Vagina (tissue), 2 donors: ENCODE results near the gene RET. TPM values are rescaled to one million over a fixed set of nuclear protein-coding genes. Genes with fewer than 3 reads are reported as not detected.

Experiments
- DNase-seq, 2 donors: peaks; one replicate each; pipeline ENCODE4 v3.0.0-alpha.2; 2017; ENCODE audit errors: extremely low spot score in 2 of 2
- H3K27ac ChIP-seq: fragments of 200-600 bp; sonication (generic); one replicate; pipeline ENCODE4 v1.5.1; 2019
- H3K27me3 ChIP-seq: fragments of 200-600 bp; sonication (generic); one replicate; pipeline ENCODE4 v1.5.1; 2019
- H3K36me3 ChIP-seq, 2 donors: fragments of 200-600 bp; sonication (generic); one replicate each; pipeline ENCODE4 v1.5.1; 2017 to 2019
- H3K4me1 ChIP-seq: fragments of 200-600 bp; sonication (generic); one replicate; pipeline ENCODE4 v1.5.1; 2019
- H3K4me3 ChIP-seq, 2 donors: fragments of 200-600 bp; sonication (generic); 1 replicate in 1 of 2; 2 replicates in 1 of 2; pipeline ENCODE4 v1.5.1; 2016 to 2019
- H3K9me3 ChIP-seq: fragments of 200-600 bp; sonication (generic); one replicate; pipeline ENCODE4 v1.5.1; 2019
- CTCF ChIP-seq, 3 experiments: fragments of 450-650 bp in 2 of 3; fragments of 200-600 bp in 1 of 3; sonication (generic) in 1 of 3; IDR thresholded peaks; one replicate each; pipeline ENCODE4 v1.5.1; 2017 to 2019; ENCODE audit warnings: antibody characterized with exemption in 3 of 3, mild to moderate bottlenecking in 2 of 3, moderate library complexity in 2 of 3
- POLR2A ChIP-seq, 2 donors: fragments of 450-650 bp; IDR thresholded peaks; one replicate each; pipeline ENCODE4 v1.6.1; 2017; ENCODE audit warnings: antibody characterized with exemption in 2 of 2, mild to moderate bottlenecking in 2 of 2, moderate library complexity in 2 of 2
- POLR2AphosphoS5 ChIP-seq, 2 donors: sonication (generic); formaldehyde crosslinking; IDR thresholded peaks; one replicate each; pipeline ENCODE4 v1.9.0; 2017; ENCODE audit warnings: antibody characterized with exemption in 2 of 2, mild to moderate bottlenecking in 2 of 2, low read depth in 1 of 2; ENCODE audit not compliant: insufficient read depth in 1 of 2
- intact Hi-C: fragments of 100-400 bp; cut with DNase I; formaldehyde crosslinking; loops from one replicate; pipeline ENCODE4 v1.15.1; 2023
- total RNA-seq: library from RNA; depleted of rRNA; stranded (reverse); fragments of >200 nt; gene quantifications from one replicate; pipeline ENCODE4 v1.2.3, GENCODE V29; 2016

The RET gene
- total RNA-seq, 1 donor from 2014 or later = 7.9 TPM

- TF ChIP-seq POLR2A (IDR thresholded peaks at IDR 0.05) = no peak
- TF ChIP-seq POLR2AphosphoS5 (IDR thresholded peaks at IDR 0.05; ENCODE audit: insufficient read depth in 1 of 2, low read depth in 1 of 2) = no peak
- no peak for TF ChIP-seq CTCF (IDR thresholded peaks at IDR 0.05)
- intact Hi-C loops = no loop called here
- no peak for DNase-seq
- H3K27me3 ChIP-seq = no peaks in the 10 kb centered on the region
- H3K4me1 ChIP-seq = peaks cover 11% of the 10 kb centered on the region
- no peak overlapping the region for H3K27ac ChIP-seq
- no peaks in the 10 kb centered on the region for H3K9me3 ChIP-seq
- no peak overlapping the region for H3K4me3 ChIP-seq
- H3K36me3 ChIP-seq = no peaks in the 10 kb centered on the region
Observed at GRCh38 chr10:43151371-43151770, 74.5 kb downstream of the RET start.

- Histone ChIP-seq H3K4me1 (peaks cover 11% of the 10 kb centered on the region), H3K27me3 (no peaks in the 10 kb centered on the region), H3K36me3 (no peaks in the 10 kb centered on the region), H3K9me3 (no peaks in the 10 kb centered on the region), H3K27ac (no peak overlapping the region), H3K4me3 (no peak overlapping the region)
- TF ChIP-seq POLR2A (IDR thresholded peaks at IDR 0.05) (no peak), POLR2AphosphoS5 (IDR thresholded peaks at IDR 0.05; ENCODE audit: insufficient read depth in 1 of 2, low read depth in 1 of 2) (no peak), CTCF (IDR thresholded peaks at IDR 0.05) (no peak)
- intact Hi-C loops = no loop called here
- no peak for DNase-seq
Observed at GRCh38 chr10:43153901-43154300, 77.0 kb downstream of the RET start.

- intact Hi-C loops = no loop called here
- no peaks in the 10 kb centered on the region for H3K27me3 ChIP-seq
- DNase-seq = no peak
- H3K4me3 ChIP-seq = no peak overlapping the region
- no peaks in the 10 kb centered on the region for H3K9me3 ChIP-seq
- H3K27ac ChIP-seq = no peak overlapping the region
- H3K36me3 ChIP-seq = no peaks in the 10 kb centered on the region
- TF ChIP-seq POLR2AphosphoS5 (IDR thresholded peaks at IDR 0.05; ENCODE audit: insufficient read depth in 1 of 2, low read depth in 1 of 2) = no peak
- no peak for TF ChIP-seq CTCF (IDR thresholded peaks at IDR 0.05)
- TF ChIP-seq POLR2A (IDR thresholded peaks at IDR 0.05) = no peak
- peaks cover 18% of the 10 kb centered on the region for H3K4me1 ChIP-seq
Observed at GRCh38 chr10:43155221-43155620, 78.4 kb downstream of the RET start.

GRCh38 chr10:43155741-43156140, 78.9 kb downstream of the RET start:
- no peaks in the 10 kb centered on the region for H3K36me3 ChIP-seq
- H3K4me1 ChIP-seq = peaks cover 21% of the 10 kb centered on the region
- H3K9me3 ChIP-seq = no peaks in the 10 kb centered on the region
- no peak overlapping the region for H3K27ac ChIP-seq
- no peak for DNase-seq
- H3K4me3 ChIP-seq = no peak overlapping the region
- intact Hi-C loops = no loop called here
- TF ChIP-seq POLR2A (IDR thresholded peaks at IDR 0.05) = no peak
- no peak for TF ChIP-seq CTCF (IDR thresholded peaks at IDR 0.05)
- no peak for TF ChIP-seq POLR2AphosphoS5 (IDR thresholded peaks at IDR 0.05; ENCODE audit: insufficient read depth in 1 of 2, low read depth in 1 of 2)
- no peaks in the 10 kb centered on the region for H3K27me3 ChIP-seq

- intact Hi-C loops = no loop called here
- TF ChIP-seq CTCF (IDR thresholded peaks at IDR 0.05) = no peak
- TF ChIP-seq POLR2A (IDR thresholded peaks at IDR 0.05) = no peak
- TF ChIP-seq POLR2AphosphoS5 (IDR thresholded peaks at IDR 0.05; ENCODE audit: insufficient read depth in 1 of 2, low read depth in 1 of 2) = no peak
- no peak overlapping the region for H3K4me3 ChIP-seq
- no peaks in the 10 kb centered on the region for H3K9me3 ChIP-seq
- no peaks in the 10 kb centered on the region for H3K27me3 ChIP-seq
- peaks cover 14% of the 10 kb centered on the region for H3K4me1 ChIP-seq
- H3K27ac ChIP-seq = no peak overlapping the region
- no peak for DNase-seq
- H3K36me3 ChIP-seq = no peaks in the 10 kb centered on the region
Observed at GRCh38 chr10:43156590-43157341, 79.9 kb downstream of the RET start.
